Measurements from ENCODE around the gene SEPSECS. TPM values are rescaled to one million over a fixed set of nuclear protein-coding genes. Genes with fewer than 3 reads are reported as not detected.

SEPSECS gene
- total RNA-seq, 1 experiment from 2014 or later: 4.2 TPM

DNA sequence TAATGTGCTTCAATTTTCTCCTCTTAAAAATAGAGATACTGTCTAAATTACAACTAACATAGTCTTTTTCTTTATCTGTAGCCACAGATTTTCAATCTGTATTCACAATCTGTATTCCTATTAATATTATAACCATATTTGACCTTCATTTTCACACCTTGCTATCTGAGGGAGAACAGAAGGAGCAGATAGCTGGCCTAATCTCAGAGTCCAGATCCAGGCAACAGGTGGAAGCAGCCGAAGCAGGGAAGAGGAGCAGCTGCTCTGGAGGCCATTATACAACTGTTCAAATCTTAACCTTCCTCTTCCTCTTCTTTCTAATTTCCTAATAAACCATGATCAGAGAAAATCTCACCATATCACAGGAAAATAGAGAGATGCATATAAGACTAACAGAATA is 14.2 kb downstream of the SEPSECS start:
- Mint-ChIP-seq H3K4me3 (no peak overlapping the region), H3K4me1 (no peaks in the 10 kb centered on the region), H3K9me3 (no peaks in the 10 kb centered on the region), H3K36me3 (ENCODE audit: insufficient read depth in 1 of 3, low read depth in 3 of 3) (peaks cover 0 to 5% (median 0%) of the 10 kb centered on the region in 3 experiments; a peak in 2 of 7 replicates), H3K27me3 (ENCODE audit: low read depth) (no peaks in the 10 kb centered on the region), H3K27ac (no peak overlapping the region)
- Histone ChIP-seq H3K23me2 (ENCODE audit: insufficient read length, low read depth, low read length, poor library complexity, severe bottlenecking) (no peaks in the 10 kb centered on the region), H2BK12ac (ENCODE audit: insufficient read length, low read depth, low read length) (no peak overlapping the region), H3K23ac (ENCODE audit: insufficient read length, low read depth, low read length) (no peak overlapping the region), H3T11ph (ENCODE audit: low read length) (no peak overlapping the region), H3K27ac (ENCODE audit: insufficient read length, low read depth, low read length) (no peak overlapping the region), H3K27me3 (ENCODE audit: insufficient read depth, low read length) (no peaks in the 10 kb centered on the region), H3K79me2 (ENCODE audit: insufficient read depth, low read length) (no peaks in the 10 kb centered on the region), H3K4me1 (ENCODE audit: insufficient read depth, low read length) (no peaks in the 10 kb centered on the region), H4K91ac (ENCODE audit: insufficient read length, low read depth, low read length) (no peak overlapping the region), H3K56ac (ENCODE audit: insufficient read length, low read depth, low read length) (no peak overlapping the region), H4K5ac (ENCODE audit: insufficient read length, low read depth, low read length) (no peak overlapping the region), H3K14ac (ENCODE audit: insufficient read depth, low read length) (no peak overlapping the region), H3K9ac (ENCODE audit: extremely low read depth, insufficient read length, low read length) (no peak overlapping the region), H4K8ac (replicated peaks; ENCODE audit: insufficient read length, low read depth, low read length) (no peak overlapping the region), H2BK5ac (ENCODE audit: insufficient read length, low read length) (no peak overlapping the region), H3K18ac (ENCODE audit: insufficient read length, low read depth, low read length) (no peak overlapping the region), H3K79me1 (ENCODE audit: insufficient read depth, low read depth, low read length, poor library complexity, severe bottlenecking) (no peaks in the 10 kb centered on the region), H4K20me1 (ENCODE audit: control insufficient read depth, insufficient read depth, insufficient read length) (no peaks in the 10 kb centered on the region), H2BK20ac (ENCODE audit: low read depth, low read length, poor library complexity, severe bottlenecking) (no peak overlapping the region), H3K4me2 (ENCODE audit: insufficient read depth, insufficient read length, low read length) (no peak overlapping the region), H2AFZ (ENCODE audit: low read length) (no peak overlapping the region), H2BK120ac (ENCODE audit: low read depth, low read length, poor library complexity, severe bottlenecking) (no peak overlapping the region), H2AK5ac (ENCODE audit: insufficient read length, low read length) (no peak overlapping the region), H2BK15ac (ENCODE audit: low read depth, low read length) (no peak overlapping the region), H3K9me3 (ENCODE audit: control insufficient read depth, low read depth, low read length) (no peaks in the 10 kb centered on the region), H3K4ac (ENCODE audit: low read depth, low read length) (no peak overlapping the region)
- WGBS (ENCODE audit: extremely low coverage, insufficient read length, low lambda C conversion rate): no CpG with 5 or more reads among the region's 1 CpG
- TF ChIP-seq, protein P1, sequence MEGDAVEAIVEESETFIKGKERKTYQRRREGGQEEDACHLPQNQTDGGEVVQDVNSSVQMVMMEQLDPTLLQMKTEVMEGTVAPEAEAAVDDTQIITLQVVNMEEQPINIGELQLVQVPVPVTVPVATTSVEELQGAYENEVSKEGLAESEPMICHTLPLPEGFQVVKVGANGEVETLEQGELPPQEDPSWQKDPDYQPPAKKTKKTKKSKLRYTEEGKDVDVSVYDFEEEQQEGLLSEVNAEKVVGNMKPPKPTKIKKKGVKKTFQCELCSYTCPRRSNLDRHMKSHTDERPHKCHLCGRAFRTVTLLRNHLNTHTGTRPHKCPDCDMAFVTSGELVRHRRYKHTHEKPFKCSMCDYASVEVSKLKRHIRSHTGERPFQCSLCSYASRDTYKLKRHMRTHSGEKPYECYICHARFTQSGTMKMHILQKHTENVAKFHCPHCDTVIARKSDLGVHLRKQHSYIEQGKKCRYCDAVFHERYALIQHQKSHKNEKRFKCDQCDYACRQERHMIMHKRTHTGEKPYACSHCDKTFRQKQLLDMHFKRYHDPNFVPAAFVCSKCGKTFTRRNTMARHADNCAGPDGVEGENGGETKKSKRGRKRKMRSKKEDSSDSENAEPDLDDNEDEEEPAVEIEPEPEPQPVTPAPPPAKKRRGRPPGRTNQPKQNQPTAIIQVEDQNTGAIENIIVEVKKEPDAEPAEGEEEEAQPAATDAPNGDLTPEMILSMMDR (conservative IDR thresholded peaks at IDR 0.05): no peak
- no peak for DNase-seq
